ENCODE data around the gene FGL2. TPM values are rescaled to one million over a fixed set of nuclear protein-coding genes. Genes with fewer than 3 reads are reported as not detected.
A peak's percentile ranks its signal among the peaks of the same experiment; 100 is the strongest.
"Not testable (repeated sequence)": the region's sequence is repeated elsewhere in the genome, so short reads cannot be mapped to it uniquely, and the experiment has no call there.

FGL2 gene
- total and polyA plus RNA-seq, 2 donors = 23.2 to 46.0 TPM

- not testable (repeated sequence) for H3K27ac ChIP-seq (ENCODE audit: low read depth in 1 of 2, low read length in 1 of 2); H3K27me3 ChIP-seq (ENCODE audit: control insufficient read depth in 2 of 2, insufficient read depth in 1 of 2, low read length in 1 of 2); H3K4me3 ChIP-seq (ENCODE audit: low read length in 2 of 2)
Observed at GRCh38 chr7:77178024-77178423, 21.6 kb downstream of the FGL2 start.

GRCh38 chr7:77177321-77177904, 22.2 kb downstream of the FGL2 start:
- not testable (repeated sequence) for DNase-seq (ENCODE audit: low read depth in 6 of 9, low spot score in 9 of 9); H3K9me3 ChIP-seq (ENCODE audit: control insufficient read depth in 2 of 2, insufficient read depth in 1 of 2, low read length in 1 of 2); H3K36me3 ChIP-seq (ENCODE audit: control insufficient read depth in 2 of 2, insufficient read depth in 2 of 2, low read length in 1 of 2); H3K27ac ChIP-seq (ENCODE audit: low read depth in 1 of 2, low read length in 1 of 2); H3K4me1 ChIP-seq (ENCODE audit: control insufficient read depth in 2 of 2, insufficient read depth in 2 of 2, low read length in 2 of 2); H3K4me3 ChIP-seq (ENCODE audit: low read length in 2 of 2); H3K27me3 ChIP-seq (ENCODE audit: control insufficient read depth in 2 of 2, insufficient read depth in 1 of 2, low read length in 1 of 2)
- 95% methylated on average over 9 of the region's 9 CpGs for WGBS

More at GRCh38 chr7:77178024-77178423, 21.6 kb downstream of the FGL2 start:
- not testable (repeated sequence) for H3K9me3 ChIP-seq (ENCODE audit: control insufficient read depth in 2 of 2, insufficient read depth in 1 of 2, low read length in 1 of 2); DNase-seq (ENCODE audit: low read depth in 6 of 9, low spot score in 9 of 9); H3K4me1 ChIP-seq (ENCODE audit: control insufficient read depth in 2 of 2, insufficient read depth in 2 of 2, low read length in 2 of 2); H3K36me3 ChIP-seq (ENCODE audit: control insufficient read depth in 2 of 2, insufficient read depth in 2 of 2, low read length in 1 of 2)

DNA sequence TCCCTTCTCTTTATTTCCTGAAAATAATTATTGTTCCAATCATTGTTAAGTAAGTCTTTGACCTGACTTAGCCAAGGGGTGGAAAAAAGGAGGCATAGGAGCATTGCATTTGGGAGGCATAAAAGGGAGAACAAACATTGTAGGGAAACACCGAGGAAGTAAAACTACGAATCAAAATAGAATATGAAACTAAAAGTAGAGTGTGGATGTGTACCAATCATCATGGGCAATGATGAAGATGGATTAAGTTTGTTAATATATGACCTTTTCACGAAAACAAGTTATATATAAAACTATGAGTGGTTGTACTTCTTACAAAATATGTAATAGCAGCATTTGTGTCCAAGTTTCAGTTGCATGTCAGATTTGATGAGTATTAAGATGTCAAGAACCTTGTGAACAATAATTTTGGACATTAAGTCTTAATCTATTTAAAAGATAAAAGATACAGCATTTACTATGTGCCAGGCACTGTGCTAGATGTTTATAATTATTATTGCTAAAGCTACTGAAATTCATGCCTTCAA, 24.3 kb downstream of the FGL2 start:
- H3K4me3 ChIP-seq (ENCODE audit: low read length in 2 of 2); H3K36me3 ChIP-seq (ENCODE audit: control insufficient read depth in 2 of 2, insufficient read depth in 2 of 2, low read length in 1 of 2); H3K9me3 ChIP-seq (ENCODE audit: control insufficient read depth in 2 of 2, insufficient read depth in 1 of 2, low read length in 1 of 2); H3K27ac ChIP-seq (ENCODE audit: low read depth in 1 of 2, low read length in 1 of 2); DNase-seq (ENCODE audit: low read depth in 6 of 9, low spot score in 9 of 9); H3K27me3 ChIP-seq (ENCODE audit: control insufficient read depth in 2 of 2, insufficient read depth in 1 of 2, low read length in 1 of 2); H3K4me1 ChIP-seq (ENCODE audit: control insufficient read depth in 2 of 2, insufficient read depth in 2 of 2, low read length in 2 of 2): not testable (repeated sequence)
- WGBS = 95% methylated on average over 1 of the region's 3 CpGs

DNA sequence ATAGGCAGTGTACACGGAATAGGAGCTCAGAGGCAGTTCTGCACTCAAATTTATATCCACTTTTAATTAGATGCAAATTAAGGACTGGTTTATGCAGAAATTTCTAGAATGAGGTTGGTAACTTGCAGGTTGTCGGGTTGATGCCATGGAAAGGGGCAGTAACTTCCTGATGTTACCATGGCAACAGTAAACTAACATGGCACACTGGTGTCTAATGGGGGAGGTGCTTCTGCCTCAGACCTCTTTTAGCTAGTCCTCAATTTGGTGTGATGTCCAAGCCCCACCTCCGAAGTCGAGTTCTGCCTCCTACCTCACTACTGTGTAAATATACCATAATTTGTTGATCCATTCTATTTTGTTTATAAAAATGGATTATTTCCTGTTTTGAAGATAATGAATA, 25.2 kb downstream of the FGL2 start:
- H3K27me3 ChIP-seq (ENCODE audit: control insufficient read depth in 2 of 2, insufficient read depth in 1 of 2, low read length in 1 of 2); H3K4me1 ChIP-seq (ENCODE audit: control insufficient read depth in 2 of 2, insufficient read depth in 2 of 2, low read length in 2 of 2); H3K4me3 ChIP-seq (ENCODE audit: low read length in 2 of 2); DNase-seq (ENCODE audit: low read depth in 6 of 9, low spot score in 9 of 9); H3K36me3 ChIP-seq (ENCODE audit: control insufficient read depth in 2 of 2, insufficient read depth in 2 of 2, low read length in 1 of 2); H3K27ac ChIP-seq (ENCODE audit: low read depth in 1 of 2, low read length in 1 of 2); H3K9me3 ChIP-seq (ENCODE audit: control insufficient read depth in 2 of 2, insufficient read depth in 1 of 2, low read length in 1 of 2): not testable (repeated sequence)
- 100% methylated on average over 3 of the region's 4 CpGs for WGBS

- 93% methylated on average over 6 of the region's 6 CpGs for WGBS
- not testable (repeated sequence) for H3K27ac ChIP-seq (ENCODE audit: low read depth in 1 of 2, low read length in 1 of 2); DNase-seq (ENCODE audit: low read depth in 6 of 9, low spot score in 9 of 9); H3K36me3 ChIP-seq (ENCODE audit: control insufficient read depth in 2 of 2, insufficient read depth in 2 of 2, low read length in 1 of 2); H3K27me3 ChIP-seq (ENCODE audit: control insufficient read depth in 2 of 2, insufficient read depth in 1 of 2, low read length in 1 of 2); H3K4me3 ChIP-seq (ENCODE audit: low read length in 2 of 2); H3K4me1 ChIP-seq (ENCODE audit: control insufficient read depth in 2 of 2, insufficient read depth in 2 of 2, low read length in 2 of 2); H3K9me3 ChIP-seq (ENCODE audit: control insufficient read depth in 2 of 2, insufficient read depth in 1 of 2, low read length in 1 of 2)
Observed at GRCh38 chr7:77172437-77173172, 27.0 kb downstream of the FGL2 start.

DNA sequence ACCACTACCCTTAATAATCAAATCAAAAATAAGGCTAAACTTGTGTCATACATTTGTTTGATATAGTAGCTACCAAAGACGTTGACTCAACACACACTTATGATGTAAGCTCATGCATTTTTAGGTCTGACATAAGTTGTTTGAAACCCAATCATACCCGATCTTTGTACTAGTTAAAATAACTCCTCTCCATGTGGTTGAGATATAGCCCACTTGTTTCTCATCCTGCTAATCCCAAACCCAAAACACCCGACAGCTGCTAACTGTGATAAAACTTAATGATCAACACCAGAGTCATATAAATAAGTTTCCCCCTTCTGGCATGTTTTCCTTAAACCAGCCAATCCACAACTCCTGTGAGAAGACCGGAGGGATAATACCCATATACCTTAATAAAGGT, 28.5 kb downstream of the FGL2 start:
- 95% methylated on average over 4 of the region's 4 CpGs for WGBS
- H3K9me3 ChIP-seq (ENCODE audit: control insufficient read depth in 2 of 2, insufficient read depth in 1 of 2, low read length in 1 of 2); H3K27me3 ChIP-seq (ENCODE audit: control insufficient read depth in 2 of 2, insufficient read depth in 1 of 2, low read length in 1 of 2); H3K36me3 ChIP-seq (ENCODE audit: control insufficient read depth in 2 of 2, insufficient read depth in 2 of 2, low read length in 1 of 2); H3K27ac ChIP-seq (ENCODE audit: low read depth in 1 of 2, low read length in 1 of 2); DNase-seq (ENCODE audit: low read depth in 6 of 9, low spot score in 9 of 9); H3K4me1 ChIP-seq (ENCODE audit: control insufficient read depth in 2 of 2, insufficient read depth in 2 of 2, low read length in 2 of 2); H3K4me3 ChIP-seq (ENCODE audit: low read length in 2 of 2): not testable (repeated sequence)

DNA sequence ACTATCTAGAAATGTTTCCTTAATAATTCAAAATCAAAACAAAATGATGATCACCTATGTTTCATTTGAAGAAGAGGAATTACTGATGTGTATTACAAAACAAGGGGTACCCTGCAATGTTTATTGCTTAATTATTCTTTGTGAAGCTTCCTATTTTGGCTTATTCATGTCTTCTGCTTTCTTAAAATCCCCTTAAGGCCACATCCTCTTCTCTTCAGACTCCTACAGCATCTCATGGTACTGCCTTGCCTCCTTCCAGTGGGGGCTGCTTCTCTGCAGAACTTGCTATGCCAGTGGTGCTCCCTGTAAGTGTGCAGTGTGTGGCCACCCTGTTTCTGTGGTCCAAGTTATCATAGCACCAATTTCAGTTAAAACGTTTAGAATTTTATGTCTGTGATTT, 42.2 kb downstream of the FGL2 start:
- Histone ChIP-seq H3K27me3 (ENCODE audit: control insufficient read depth in 2 of 2, insufficient read depth in 1 of 2, low read length in 1 of 2) (no peaks in the 10 kb centered on the region), H3K36me3 (ENCODE audit: control insufficient read depth in 2 of 2, insufficient read depth in 2 of 2, low read length in 1 of 2) (no peaks in the 10 kb centered on the region), H3K4me1 (ENCODE audit: control insufficient read depth in 2 of 2, insufficient read depth in 2 of 2, low read length in 2 of 2) (no peaks in the 10 kb centered on the region), H3K9me3 (ENCODE audit: control insufficient read depth in 2 of 2, insufficient read depth in 1 of 2, low read length in 1 of 2) (no peaks in the 10 kb centered on the region), H3K4me3 (ENCODE audit: low read length in 2 of 2) (no peak overlapping the region), H3K27ac (ENCODE audit: low read depth in 1 of 2, low read length in 1 of 2) (no peak overlapping the region)
- WGBS = 52% methylated on average over 1 of the region's 1 CpG
- DNase-seq (ENCODE audit: low read depth in 6 of 9, low spot score in 9 of 9) = peak in 1 of 9 donors; percentile 7

DNA sequence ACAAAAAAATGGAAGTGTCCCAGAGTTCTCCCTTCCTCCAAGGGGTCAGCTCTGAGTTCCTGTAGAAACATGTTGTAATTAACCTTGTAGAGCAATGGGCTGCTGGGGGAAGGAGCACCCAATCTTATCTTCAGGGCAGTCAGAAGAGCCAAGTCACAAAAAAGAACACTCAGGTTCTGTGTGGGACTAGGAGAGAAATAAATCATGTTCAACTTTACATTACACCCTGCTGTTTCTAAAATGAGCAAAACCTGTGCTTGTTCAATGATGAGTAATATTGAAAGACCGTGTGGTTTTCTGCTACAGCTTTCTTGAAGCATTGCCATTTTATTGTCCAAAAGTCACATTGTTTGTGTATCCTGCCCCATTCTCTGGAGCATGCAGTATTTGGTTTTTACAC, 42.6 kb downstream of the FGL2 start:
- H3K4me3 ChIP-seq (ENCODE audit: low read length in 2 of 2); DNase-seq (ENCODE audit: low read depth in 6 of 9, low spot score in 9 of 9); H3K27me3 ChIP-seq (ENCODE audit: control insufficient read depth in 2 of 2, insufficient read depth in 1 of 2, low read length in 1 of 2); H3K9me3 ChIP-seq (ENCODE audit: control insufficient read depth in 2 of 2, insufficient read depth in 1 of 2, low read length in 1 of 2); H3K36me3 ChIP-seq (ENCODE audit: control insufficient read depth in 2 of 2, insufficient read depth in 2 of 2, low read length in 1 of 2); H3K27ac ChIP-seq (ENCODE audit: low read depth in 1 of 2, low read length in 1 of 2); H3K4me1 ChIP-seq (ENCODE audit: control insufficient read depth in 2 of 2, insufficient read depth in 2 of 2, low read length in 2 of 2): not testable (repeated sequence)
- WGBS = no CpG with 5 or more reads among the region's 1 CpG

DNA sequence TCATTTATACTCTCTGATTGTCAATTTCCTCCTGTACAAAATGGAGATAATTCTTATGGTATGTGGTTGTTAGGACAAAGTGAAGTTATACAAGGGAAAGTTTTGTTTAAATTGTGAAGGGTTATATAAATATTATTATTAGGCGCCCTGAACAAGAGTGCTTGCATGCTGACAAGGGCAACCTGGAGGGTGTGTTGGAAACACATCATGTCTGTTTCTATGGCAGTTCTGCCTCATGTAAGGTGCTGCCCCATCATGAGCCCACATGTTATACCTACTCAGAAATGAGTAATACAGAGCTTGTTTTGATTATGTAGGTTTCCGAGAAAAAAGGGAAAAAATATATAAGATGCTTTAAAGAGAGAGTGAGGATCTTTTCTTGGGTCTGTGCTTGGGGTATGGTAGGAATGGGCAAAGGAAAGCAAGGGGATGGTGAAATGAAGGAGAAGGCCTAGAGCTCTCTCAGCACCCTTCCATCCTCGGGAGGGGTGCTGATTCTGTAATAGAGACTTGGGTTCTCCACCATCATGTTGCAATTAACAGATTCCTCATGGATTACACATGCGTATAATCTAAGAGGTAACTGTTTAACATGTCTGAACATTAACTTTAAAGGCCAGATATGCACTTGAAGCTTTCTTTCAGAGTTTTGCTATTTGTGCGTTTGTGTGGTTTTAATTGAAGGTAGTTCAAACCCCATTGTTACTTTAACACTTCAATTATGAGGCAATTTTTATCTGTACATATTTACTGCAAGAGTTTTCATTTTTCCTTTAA, 43.8 kb downstream of the FGL2 start:
- H3K36me3 ChIP-seq (ENCODE audit: control insufficient read depth in 2 of 2, insufficient read depth in 2 of 2, low read length in 1 of 2); DNase-seq (ENCODE audit: low read depth in 6 of 9, low spot score in 9 of 9); H3K4me1 ChIP-seq (ENCODE audit: control insufficient read depth in 2 of 2, insufficient read depth in 2 of 2, low read length in 2 of 2); H3K9me3 ChIP-seq (ENCODE audit: control insufficient read depth in 2 of 2, insufficient read depth in 1 of 2, low read length in 1 of 2); H3K27me3 ChIP-seq (ENCODE audit: control insufficient read depth in 2 of 2, insufficient read depth in 1 of 2, low read length in 1 of 2); H3K4me3 ChIP-seq (ENCODE audit: low read length in 2 of 2); H3K27ac ChIP-seq (ENCODE audit: low read depth in 1 of 2, low read length in 1 of 2): not testable (repeated sequence)
- 93% methylated on average over 4 of the region's 5 CpGs for WGBS

Data from thymus (tissue), 11 donors.